Nucleus accumbens (tissue), 56 donors: ENCODE results near the gene ERV3-1.
"Not testable (repeated sequence)": the region's sequence is repeated elsewhere in the genome, so short reads cannot be mapped to it uniquely, and the experiment has no call there.

Experiments used
- DNase-seq, 56 donors: peaks; one replicate each; lab custom pipeline; 2025; lab: John Stamatoyannopoulos, UW

The ERV3-1 gene

GRCh38 chr7:65006094-65006992 is at the start of gene ERV3-1:
ERV3-1 (minus strand) TSS chr7:65006687; CDS start chr7:64993026, 13,661 bp downstream.
- DNase-seq, result peak; percentile 71 to 99 (median 95)

DNA sequence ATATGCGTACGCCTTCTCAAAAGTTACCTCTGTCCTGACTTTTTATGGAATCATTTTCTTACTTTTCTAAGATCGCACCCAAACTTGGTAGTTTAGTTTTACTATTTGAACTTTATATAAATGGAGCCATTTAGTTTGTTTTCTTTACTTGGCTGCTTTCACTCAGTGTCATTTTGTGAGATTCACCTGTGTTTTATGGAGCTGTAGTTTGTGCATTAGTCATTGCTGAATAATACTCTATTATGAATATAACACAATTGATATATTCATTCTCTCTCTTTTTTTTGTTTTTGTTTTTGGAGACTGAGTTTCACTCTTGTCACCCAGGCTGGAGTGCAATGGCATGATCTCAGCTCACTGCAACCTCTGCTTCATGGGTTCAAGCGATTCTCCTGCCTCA is 49.3 kb upstream of the ERV3-1 start:
- not testable (repeated sequence) for DNase-seq

DNA sequence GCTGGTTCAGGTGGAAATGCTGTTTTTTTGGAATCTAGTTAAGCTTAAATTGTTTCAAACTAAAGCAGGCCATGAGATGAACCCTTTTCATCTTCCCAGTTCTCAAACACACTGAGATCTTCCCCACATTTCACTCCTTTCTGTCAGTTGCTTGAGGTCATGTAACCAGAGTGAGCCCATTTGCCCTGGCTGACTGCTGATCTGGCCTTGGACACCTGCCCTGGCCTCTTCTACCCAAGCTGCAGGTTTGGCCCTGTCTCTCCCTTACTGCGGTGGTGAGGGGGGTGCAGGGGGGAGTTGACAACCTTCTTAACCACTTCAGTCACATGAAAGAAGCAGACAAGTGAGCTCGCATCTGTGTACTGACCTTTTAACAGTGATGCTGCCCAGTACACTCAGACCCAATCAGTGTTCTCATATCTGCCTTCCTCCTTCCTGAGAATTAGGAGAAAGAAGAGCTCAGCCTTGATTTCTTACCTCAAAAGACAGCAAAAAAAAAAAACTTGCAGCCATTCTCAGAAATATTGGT is 48.0 kb upstream of the ERV3-1 start:
- not testable (repeated sequence) for DNase-seq

GRCh38 chr7:65051654-65052053 is 45.2 kb upstream of the ERV3-1 start:
- not testable (repeated sequence) for DNase-seq

GRCh38 chr7:65051139-65051538 is 44.7 kb upstream of the ERV3-1 start:
- not testable (repeated sequence) for DNase-seq

- DNase-seq, result not testable (repeated sequence)
Measured at GRCh38 chr7:65046329-65046728, 39.8 kb upstream of the ERV3-1 start.

GRCh38 chr7:65045589-65045988 is 39.1 kb upstream of the ERV3-1 start:
- not testable (repeated sequence) for DNase-seq

DNA sequence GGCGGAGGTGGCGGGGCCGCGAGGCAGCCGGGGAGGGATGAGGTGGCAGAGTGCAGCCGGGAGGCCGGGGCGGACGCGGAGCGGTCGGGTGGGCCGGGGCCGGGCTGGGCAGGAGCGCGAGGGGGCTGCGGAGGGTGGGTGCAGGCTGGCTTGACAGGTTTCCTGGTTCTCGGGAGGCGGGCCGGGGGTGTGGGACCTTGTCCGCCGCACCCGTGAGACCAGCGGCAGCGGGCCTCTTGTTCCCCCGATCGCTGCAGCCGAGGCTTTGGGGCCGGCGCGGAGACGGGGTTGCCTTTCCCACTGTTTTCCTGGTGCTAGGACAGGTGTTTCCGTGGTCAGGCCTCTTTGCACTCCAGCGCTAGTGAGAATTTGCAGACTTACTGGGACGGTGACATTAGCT is 32.3 kb upstream of the ERV3-1 start:
- DNase-seq, result peak in 36 of 56 donors; percentile 1 to 43 (median 14)

- peak; percentile 32 to 97 (median 91) for DNase-seq
Measured at GRCh38 chr7:65037740-65038688, 31.5 kb upstream of the ERV3-1 start.

DNA sequence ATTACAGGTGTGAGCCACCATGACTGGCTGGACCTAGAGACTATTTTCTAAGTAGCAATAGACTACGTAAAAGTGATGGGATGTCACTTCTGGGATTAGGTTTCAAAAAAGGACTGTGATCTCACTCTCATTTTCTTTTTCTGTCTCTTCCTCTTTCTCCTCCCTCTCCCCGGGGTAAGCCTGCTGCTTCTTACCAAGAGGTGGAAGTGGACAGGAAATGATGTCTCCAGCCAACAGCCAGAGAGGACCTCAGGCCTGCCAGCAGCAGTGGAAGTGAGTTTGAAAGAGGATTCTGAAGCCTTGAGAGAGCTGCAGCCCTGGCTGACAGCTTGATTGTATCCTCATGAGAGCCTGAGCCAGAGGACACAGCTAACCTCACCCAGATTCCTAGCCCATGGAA is 30.0 kb upstream of the ERV3-1 start:
- peak in 10 of 56 donors; percentile 0 to 13 (median 6) for DNase-seq

GRCh38 chr7:65035469-65035868 is 29.0 kb upstream of the ERV3-1 start:
- not testable (repeated sequence) for DNase-seq

DNA sequence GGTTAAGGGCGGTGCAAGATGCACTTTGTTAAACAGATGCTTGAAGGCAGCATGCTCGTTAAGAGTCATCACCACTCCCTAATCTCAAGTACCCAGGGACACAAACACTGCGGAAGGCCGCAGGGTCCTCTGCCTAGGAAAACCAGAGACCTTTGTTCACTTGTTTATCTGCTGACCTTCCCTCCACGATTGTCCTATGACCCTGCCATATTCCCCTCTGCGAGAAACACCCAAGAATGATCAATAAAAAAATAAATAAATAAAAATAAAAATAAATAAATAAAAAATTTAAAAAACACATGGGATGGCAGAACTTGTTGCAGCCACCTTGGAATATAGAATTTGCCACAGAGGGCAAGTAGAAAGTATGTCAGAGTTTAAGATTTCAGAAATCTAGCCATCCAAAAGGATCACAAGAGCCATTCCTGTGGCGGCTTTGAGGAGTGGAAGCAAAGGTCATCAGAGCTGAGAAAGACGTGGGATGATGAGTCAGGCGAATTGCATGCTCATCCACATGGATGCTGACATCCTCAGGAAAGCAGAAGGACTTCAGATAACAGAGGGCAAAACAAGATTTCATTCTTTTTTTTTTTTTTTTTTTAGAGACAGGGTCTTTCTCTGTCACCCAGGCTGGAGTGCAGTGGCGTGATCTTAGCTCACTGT is 27.8 kb upstream of the ERV3-1 start:
- DNase-seq, result not testable (repeated sequence)

DNA sequence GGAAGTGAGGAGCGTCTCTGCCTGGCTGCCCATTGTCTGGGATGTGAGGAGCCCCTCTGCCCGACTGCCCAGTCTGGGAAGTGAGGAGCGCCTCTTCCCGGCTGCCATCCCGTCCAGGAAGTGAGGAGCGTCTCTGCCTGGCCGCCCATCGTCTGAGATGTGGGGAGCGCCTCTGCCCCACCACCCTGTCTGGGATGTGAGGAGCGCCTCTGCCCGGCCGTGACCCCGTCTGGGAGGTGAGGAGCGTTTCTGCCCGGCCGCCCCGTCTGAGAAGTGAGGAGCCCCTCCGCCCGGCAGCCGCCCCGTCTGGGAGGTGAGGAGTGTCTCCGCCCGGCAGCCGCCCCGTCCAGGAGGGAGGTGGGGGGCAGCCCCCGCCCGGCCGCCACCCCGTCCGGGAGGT is 26.9 kb upstream of the ERV3-1 start:
- not testable (repeated sequence) for DNase-seq

GRCh38 chr7:65025023-65025422 is 18.5 kb upstream of the ERV3-1 start:
- DNase-seq, result not testable (repeated sequence)

DNA sequence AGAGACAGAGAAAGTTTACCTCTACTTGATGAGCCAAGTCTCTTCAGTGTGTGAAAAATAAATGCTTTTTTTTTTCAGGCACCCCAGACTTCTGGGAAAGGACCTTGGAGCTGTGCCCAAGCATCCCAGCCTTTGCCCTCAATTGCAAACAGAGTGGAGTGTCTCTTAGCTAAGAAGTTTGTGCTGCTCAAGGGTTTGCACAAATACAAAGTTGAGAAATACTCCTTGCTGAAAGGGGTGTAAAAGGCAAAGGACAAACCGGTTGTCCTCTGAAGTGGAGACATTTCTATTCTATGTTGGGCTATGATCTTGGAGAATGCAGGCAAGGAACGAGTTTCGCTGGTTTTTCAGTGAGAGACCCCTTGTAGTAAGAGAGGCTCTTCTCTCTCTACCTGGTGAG is 14.5 kb upstream of the ERV3-1 start:
- peak in 3 of 56 donors; percentile 1 to 9 (median 7) for DNase-seq

- DNase-seq, result not testable (repeated sequence)
Measured at GRCh38 chr7:65009881-65010280, 3.4 kb upstream of the ERV3-1 start.

GRCh38 chr7:65009394-65009793 is 2.9 kb upstream of the ERV3-1 start:
- not testable (repeated sequence) for DNase-seq

DNA sequence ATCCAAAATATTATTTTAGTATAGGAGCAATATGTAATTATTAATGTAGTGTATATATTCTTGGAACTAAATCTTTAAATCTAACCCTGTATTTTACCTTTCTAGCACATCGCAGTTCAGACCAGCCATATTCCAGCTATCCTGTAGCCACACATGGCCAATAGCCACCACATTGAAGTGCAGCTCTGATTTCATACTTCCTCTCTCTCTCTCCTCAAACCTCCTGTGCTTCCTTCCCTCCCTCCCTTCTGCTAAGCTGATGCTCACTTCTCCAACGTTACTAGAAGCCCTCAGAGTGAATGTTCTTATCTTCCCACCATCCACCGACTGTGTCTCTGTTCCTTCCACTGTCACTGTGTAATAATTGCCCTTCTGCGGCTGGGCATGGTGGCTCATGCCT is 549 bp upstream of the ERV3-1 start:
- peak in 4 of 56 donors; percentile 7 to 34 (median 11) for DNase-seq

DNA sequence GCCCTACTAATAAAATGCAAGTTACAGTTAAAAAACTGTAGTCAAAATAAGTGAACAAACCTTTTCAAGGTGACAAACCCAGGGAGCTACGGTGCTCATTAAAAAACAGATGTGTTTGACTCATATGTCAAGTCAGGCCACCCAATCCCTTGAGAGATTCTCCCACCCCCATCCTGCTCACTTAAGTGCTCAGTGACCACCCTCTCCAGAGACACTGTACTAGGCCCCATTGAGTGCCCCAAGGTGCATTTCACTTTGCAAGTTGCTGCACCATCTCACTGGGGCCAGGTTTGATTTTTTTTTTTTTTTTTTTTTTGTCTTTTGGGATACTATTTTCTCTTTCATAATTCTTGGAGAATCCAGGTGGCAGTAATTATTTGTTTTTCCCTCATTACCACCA is 1.9 kb downstream of the ERV3-1 start:
- DNase-seq, result no peak

DNA sequence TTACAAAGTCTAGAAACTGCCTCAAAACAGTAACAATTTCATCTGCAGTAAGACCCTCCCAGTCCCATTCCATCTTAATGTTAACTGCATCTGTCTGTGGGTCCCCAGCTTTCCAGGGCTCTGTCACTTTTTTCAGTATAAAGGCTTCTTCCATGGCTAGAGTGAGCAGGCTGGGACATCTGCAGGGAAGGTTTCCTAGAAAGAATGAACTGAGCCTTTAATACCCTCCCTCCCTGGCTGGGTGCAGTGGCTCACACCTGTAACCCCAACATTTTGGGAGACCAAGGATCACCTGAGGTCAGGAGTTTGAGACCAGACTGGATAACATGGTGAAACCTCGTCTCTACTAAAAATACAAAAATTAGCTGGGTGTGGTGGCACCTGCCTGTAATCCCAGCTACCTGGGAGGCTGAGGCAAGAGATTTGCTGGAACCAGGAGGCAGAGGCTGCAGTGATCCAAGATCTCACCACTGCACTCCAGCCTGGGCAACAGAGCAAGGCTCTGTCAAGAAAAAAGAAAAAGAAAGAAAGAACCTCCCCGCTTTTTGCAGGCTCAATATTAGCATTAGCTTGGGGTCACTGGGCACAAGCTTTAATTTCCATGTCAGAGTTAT is 3.4 kb downstream of the ERV3-1 start:
- DNase-seq, result no peak
